Measurements from ENCODE around the gene ILKAP.

DNA sequence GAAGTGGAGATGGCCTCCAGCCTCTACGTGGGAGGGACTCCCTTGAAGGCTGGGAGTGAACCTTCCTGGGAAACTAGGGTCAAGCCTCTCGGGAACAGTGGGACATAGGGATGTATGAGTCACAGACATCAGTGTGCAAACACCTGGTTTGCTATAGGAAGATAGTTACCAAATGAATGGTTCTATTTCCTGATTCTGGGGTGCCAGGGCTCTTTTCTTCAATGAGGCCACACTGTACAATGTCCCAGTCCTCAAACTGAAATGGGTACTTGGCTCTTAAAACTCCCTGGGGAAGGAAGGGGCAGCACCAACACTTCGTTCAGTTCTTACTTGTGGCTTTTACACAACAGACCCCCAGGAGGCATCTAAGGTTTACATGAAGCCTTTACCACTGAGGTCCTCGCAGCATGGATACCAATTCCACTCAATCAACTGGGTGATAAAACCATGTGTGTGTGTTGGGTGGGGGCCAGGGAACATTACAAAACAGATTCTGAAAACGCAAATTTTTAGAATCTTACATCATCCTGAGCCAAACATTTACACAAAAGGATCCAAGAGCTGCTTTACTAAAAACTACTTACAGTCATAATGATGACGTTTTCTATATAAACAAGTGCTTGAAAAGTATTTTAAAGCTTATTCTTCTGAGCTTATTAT, 34.3 kb downstream of the ILKAP start:
- TF ChIP-seq, protein P1, sequence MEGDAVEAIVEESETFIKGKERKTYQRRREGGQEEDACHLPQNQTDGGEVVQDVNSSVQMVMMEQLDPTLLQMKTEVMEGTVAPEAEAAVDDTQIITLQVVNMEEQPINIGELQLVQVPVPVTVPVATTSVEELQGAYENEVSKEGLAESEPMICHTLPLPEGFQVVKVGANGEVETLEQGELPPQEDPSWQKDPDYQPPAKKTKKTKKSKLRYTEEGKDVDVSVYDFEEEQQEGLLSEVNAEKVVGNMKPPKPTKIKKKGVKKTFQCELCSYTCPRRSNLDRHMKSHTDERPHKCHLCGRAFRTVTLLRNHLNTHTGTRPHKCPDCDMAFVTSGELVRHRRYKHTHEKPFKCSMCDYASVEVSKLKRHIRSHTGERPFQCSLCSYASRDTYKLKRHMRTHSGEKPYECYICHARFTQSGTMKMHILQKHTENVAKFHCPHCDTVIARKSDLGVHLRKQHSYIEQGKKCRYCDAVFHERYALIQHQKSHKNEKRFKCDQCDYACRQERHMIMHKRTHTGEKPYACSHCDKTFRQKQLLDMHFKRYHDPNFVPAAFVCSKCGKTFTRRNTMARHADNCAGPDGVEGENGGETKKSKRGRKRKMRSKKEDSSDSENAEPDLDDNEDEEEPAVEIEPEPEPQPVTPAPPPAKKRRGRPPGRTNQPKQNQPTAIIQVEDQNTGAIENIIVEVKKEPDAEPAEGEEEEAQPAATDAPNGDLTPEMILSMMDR (IDR thresholded peaks at IDR 0.05), result no peak
- TF ChIP-seq POLR2AphosphoS5 (IDR thresholded peaks at IDR 0.05; ENCODE audit: insufficient read depth in 1 of 2, low read depth in 1 of 2), result no peak
